WI38 (cell line): ENCODE results near the gene CCL27.

Experiments
- H3K4me3 ChIP-seq: 2 replicates; pipeline ENCODE4 v1.5.1; 2011; ENCODE audit warnings: low read depth, mild to moderate bottlenecking, control low read depth, low read length
- CTCF ChIP-seq: IDR thresholded peaks from 2 replicates; pipeline ENCODE4 v1.5.1; 2012; ENCODE audit warnings: low read depth, mild to moderate bottlenecking, control low read depth, low read length

The CCL27 gene

DNA sequence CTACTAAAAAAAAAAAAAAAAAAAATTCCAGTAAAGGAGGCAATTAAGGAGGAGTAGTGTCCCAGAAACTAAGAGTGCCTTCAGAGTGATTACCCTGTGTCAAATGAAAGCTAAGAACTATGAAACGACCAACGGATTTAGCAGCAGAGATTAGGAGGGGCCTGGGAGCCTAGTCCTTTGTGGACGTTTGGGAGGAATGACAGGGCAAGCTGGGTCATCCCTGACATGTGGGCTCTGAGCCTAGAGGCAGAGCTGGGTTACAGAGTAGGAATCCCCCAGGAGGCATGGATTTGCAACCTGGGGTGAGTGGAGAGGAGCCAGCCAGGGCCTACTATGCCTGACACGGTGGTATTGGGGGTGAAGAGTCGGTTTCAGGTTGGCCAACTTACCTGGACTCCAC, 29.3 kb downstream of the CCL27 start:
- TF ChIP-seq CTCF = no peak

DNA sequence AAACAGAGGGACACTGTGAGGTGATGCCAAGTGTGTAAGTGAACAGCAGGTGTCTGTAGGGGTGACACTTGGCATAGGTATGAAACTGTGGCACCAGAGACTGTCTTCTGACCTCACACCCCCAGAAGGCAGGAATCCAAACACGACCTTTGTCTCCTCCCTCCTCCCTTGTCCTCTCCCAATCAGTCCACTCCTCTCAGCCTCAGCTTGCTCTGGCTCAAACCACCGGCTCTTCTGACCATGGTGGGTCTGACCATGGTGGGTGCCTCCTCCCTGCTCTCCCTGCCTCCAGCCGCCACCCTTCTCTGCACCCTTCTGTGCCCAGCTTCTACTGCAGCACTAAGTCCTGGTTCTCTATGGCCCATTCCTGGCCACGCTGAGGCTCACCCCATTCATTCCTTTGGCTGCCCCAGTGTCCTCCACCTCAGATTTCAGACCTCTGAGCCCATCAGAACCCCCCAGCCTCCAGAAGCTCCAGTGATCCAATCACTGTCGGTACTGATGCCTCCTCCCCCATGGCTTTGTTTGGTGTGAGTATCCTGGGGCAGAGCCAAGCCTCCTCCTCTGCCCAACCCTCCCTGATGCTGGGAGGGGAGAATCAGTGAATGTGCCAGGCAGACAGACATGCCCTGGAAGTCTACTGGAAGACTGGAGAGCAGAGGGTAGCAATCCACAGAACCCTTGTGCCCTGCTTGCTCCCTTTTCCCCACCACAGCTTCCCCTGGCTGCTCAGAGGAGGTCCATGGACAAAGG, 31.9 kb downstream of the CCL27 start:
- TF ChIP-seq CTCF = no peak
- H3K4me3 ChIP-seq = no peak overlapping the region

More for the DNA sequence above, 29.3 kb downstream of the CCL27 start:
- no peak overlapping the region for H3K4me3 ChIP-seq

DNA sequence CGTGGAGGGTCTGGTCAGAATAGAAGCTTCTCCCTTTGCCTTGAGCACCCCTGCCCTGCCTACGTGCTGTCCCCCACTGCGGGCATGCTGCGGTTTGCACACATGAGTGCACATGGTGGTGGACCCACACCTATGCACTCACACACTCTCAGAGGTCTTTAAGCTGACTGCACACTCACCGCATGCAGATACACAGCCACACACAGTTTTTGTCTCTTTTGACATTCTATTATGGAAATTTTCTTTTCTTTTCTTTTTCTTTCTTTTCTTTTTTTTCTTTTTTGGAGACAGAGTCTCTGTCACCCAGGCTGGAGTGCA, 33.0 kb downstream of the CCL27 start:
- no peak for TF ChIP-seq CTCF
- no peak overlapping the region for H3K4me3 ChIP-seq

- peak within 1 kb of the TSS; percentile 29; the same call in 1 of the 2 replicates for H3K4me3 ChIP-seq
- TF ChIP-seq CTCF = no peak
These were observed 33.6 kb downstream of the CCL27 start, which contains the start of gene ARID3C for GRCh38 chr9:34628656-34629490. Gene ARID3C (minus strand): TSS chr9:34629066. CDS start chr9:34628014, 1,052 bp downstream.

- TF ChIP-seq CTCF = no peak
- no peak overlapping the region for H3K4me3 ChIP-seq
These were observed 34.5 kb downstream of the CCL27 start for GRCh38 chr9:34627716-34628655.

GRCh38 chr9:34625186-34625486, 37.3 kb downstream of the CCL27 start:
- TF ChIP-seq CTCF = no peak
- no peak overlapping the region for H3K4me3 ChIP-seq
